ENCODE measurements around the gene SRL. TPM values are rescaled to one million over a fixed set of nuclear protein-coding genes. Genes with fewer than 3 reads are reported as not detected.

The SRL gene
- total RNA-seq, 4 donors from 2014 or later, result 184 to 519 (median 364) TPM

GRCh38 chr16:4139968-4140367 lies 101.9 kb downstream of the SRL start:
- H3K4me1 ChIP-seq, result no peaks in the 10 kb centered on the region
- H3K36me3 ChIP-seq, result no peaks in the 10 kb centered on the region
- DNase-seq (no peak), ATAC-seq (no peak)
- intact Hi-C loops (cut with DNase I; ENCODE audit: low total_unique reads), result no loop called here
- no peak for TF ChIP-seq POLR2A (IDR thresholded peaks at IDR 0.05)
- TF ChIP-seq CTCF (IDR thresholded peaks at IDR 0.05 in 4 of 5, conservative IDR thresholded peaks at IDR 0.05 in 1 of 5), result no peak
- in situ Hi-C loops (cut with MboI; ENCODE audit: low sequenced_read_pairs in 4 of 4), result no loop called here
- no peaks in the 10 kb centered on the region for H3K9me3 ChIP-seq
- H3K27ac ChIP-seq, result no peak overlapping the region
- no peaks in the 10 kb centered on the region for H3K27me3 ChIP-seq
- H3K4me3 ChIP-seq, result no peak overlapping the region

Other genes starting within 250 kb of the SRL start
- 100 to 1,000 TPM in 3 of 4 donors, 10 to 100 TPM in 1; 84.9 to 223 (median 163) TPM for gene ADCY9, start 125.6 kb downstream of the SRL start, total RNA-seq
- gene TFAP4, start 30.9 kb upstream of the SRL start, total RNA-seq, result 1 to 10 TPM; 3.2 to 5.0 (median 4.1) TPM
- gene GLIS2, start 74.0 kb upstream of the SRL start, total RNA-seq, result under 1 TPM in 3 of 4 donors, not detected in 1; 0.81 to 0.95 (median 0.95) TPM
- gene PAM16, start 109.2 kb upstream of the SRL start, total RNA-seq, result 100 to 1,000 TPM; 112 to 174 (median 132) TPM
- 10 to 100 TPM in 1 of 4 donors, 1 to 10 TPM in 3; 2.4 to 12.8 (median 3.7) TPM for gene VASN, start 129.8 kb upstream of the SRL start, total RNA-seq
- gene CORO7, start 174.5 kb upstream of the SRL start, total RNA-seq, result 10 to 100 TPM in 1 of 4 donors, 1 to 10 TPM in 3; 5.7 to 15.3 (median 7.2) TPM
- 100 to 1,000 TPM in 2 of 4 donors, 10 to 100 TPM in 2; 94.8 to 114 (median 103) TPM for gene DNAJA3, start 183.8 kb upstream of the SRL start, total RNA-seq
- 10 to 100 TPM in 1 of 4 donors, 1 to 10 TPM in 3; 2.7 to 11.0 (median 9.1) TPM for gene NMRAL1, start 232.5 kb upstream of the SRL start, total RNA-seq
- 10 to 100 TPM; 21.7 to 30.0 (median 28.4) TPM for gene HMOX2, start 234.3 kb upstream of the SRL start, total RNA-seq